AG10803 (cell line): ENCODE measurements around the gene NUDT9.
"Not testable (repeated sequence)": the region's sequence is repeated elsewhere in the genome, so short reads cannot be mapped to it uniquely, and the experiment has no call there.

Source experiments
- DNase-seq: peaks from one replicate; pipeline ENCODE4 v3.0.0; 2010; ENCODE audit warnings: low read depth
- H3K4me3 ChIP-seq: 2 replicates; pipeline ENCODE4 v1.5.1; 2011; ENCODE audit warnings: mild to moderate bottlenecking, low read length, control low read depth
- CTCF ChIP-seq: conservative IDR thresholded peaks from 2 replicates; pipeline ENCODE4 v1.5.1; 2011; ENCODE audit warnings: mild to moderate bottlenecking, low read length, control low read depth, inconsistent platforms

The NUDT9 gene

GRCh38 chr4:87469390-87469789 is 47.0 kb downstream of the NUDT9 start:
- no peak for TF ChIP-seq CTCF
- H3K4me3 ChIP-seq: no peak overlapping the region
- DNase-seq: no peak

- no peak for DNase-seq
- H3K4me3 ChIP-seq: no peak overlapping the region
- no peak for TF ChIP-seq CTCF
Observed at GRCh38 chr4:87476934-87477333, 54.6 kb downstream of the NUDT9 start.

- no peak overlapping the region for H3K4me3 ChIP-seq
- no peak for TF ChIP-seq CTCF
- no peak for DNase-seq
Observed at GRCh38 chr4:87478732-87479250, 56.4 kb downstream of the NUDT9 start.

- DNase-seq: no peak
Observed at GRCh38 chr4:87481377-87481776, 59.0 kb downstream of the NUDT9 start.

GRCh38 chr4:87483247-87483646 is 60.9 kb downstream of the NUDT9 start:
- H3K4me3 ChIP-seq, DNase-seq: not testable (repeated sequence)

More at GRCh38 chr4:87481377-87481776, 59.0 kb downstream of the NUDT9 start:
- TF ChIP-seq CTCF: no peak
- no peak overlapping the region for H3K4me3 ChIP-seq

- DNase-seq, H3K4me3 ChIP-seq: not testable (repeated sequence)
Observed at GRCh38 chr4:87488666-87489065, 66.3 kb downstream of the NUDT9 start.

- peak; percentile 57 for DNase-seq
- no peak for TF ChIP-seq CTCF
- no peak overlapping the region for H3K4me3 ChIP-seq
Observed at GRCh38 chr4:87489678-87490077, 67.3 kb downstream of the NUDT9 start.

GRCh38 chr4:87490664-87491369 is 68.4 kb downstream of the NUDT9 start:
- TF ChIP-seq CTCF: no peak
- DNase-seq: no peak

More at GRCh38 chr4:87490664-87491369, 68.4 kb downstream of the NUDT9 start:
- no peak overlapping the region for H3K4me3 ChIP-seq
